IPS-15b (cell line): ENCODE results near the gene MRPL33.

ENCODE experiments used
- H3K27me3 ChIP-seq: one replicate; pipeline ENCODE4 v1.6.1; 2013; ENCODE audit warnings: low read length; ENCODE audit not compliant: control insufficient read depth, insufficient read depth
- H3K36me3 ChIP-seq: one replicate; pipeline ENCODE4 v1.6.1; 2013; ENCODE audit warnings: low read length; ENCODE audit not compliant: control insufficient read depth, insufficient read depth
- H3K4me1 ChIP-seq: one replicate; pipeline ENCODE4 v1.6.1; 2013; ENCODE audit warnings: mild to moderate bottlenecking, low read length; ENCODE audit not compliant: control insufficient read depth, insufficient read depth
- H3K4me3 ChIP-seq: one replicate; pipeline ENCODE4 v1.5.1; 2013; ENCODE audit warnings: low read depth, low read length
- H3K9ac ChIP-seq: one replicate; pipeline ENCODE4 v1.6.1; 2013; ENCODE audit warnings: low read depth, mild to moderate bottlenecking, low read length
- H3K9me3 ChIP-seq: one replicate; pipeline ENCODE4 v1.6.1; 2013; ENCODE audit warnings: mild to moderate bottlenecking, low read length; ENCODE audit not compliant: control insufficient read depth, insufficient read depth

The MRPL33 gene

DNA sequence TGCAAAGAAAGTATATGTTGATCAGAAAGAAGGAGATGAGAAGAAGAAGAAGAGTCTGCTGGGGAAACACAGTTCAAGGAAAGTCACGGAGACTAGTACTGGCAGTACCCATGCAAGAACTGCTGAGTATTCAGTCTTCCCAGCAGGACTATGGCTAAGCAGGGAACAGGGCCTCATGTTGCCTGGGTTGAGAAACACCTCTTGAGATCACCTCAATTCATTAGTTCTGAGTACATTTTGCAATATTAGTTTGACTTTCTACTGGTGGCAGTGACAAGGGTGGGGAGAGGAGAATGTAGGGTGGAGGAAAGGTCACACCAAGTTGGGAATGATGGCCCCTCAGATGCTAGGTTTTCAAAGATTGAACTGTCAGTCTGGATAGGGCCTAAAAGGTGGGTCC, 50.5 kb downstream of the MRPL33 start:
- no peaks in the 10 kb centered on the region for H3K27me3 ChIP-seq
- no peak overlapping the region for H3K4me3 ChIP-seq
- no peak overlapping the region for H3K9ac ChIP-seq
- H3K36me3 ChIP-seq: no peaks in the 10 kb centered on the region
- peaks cover 3% of the 10 kb centered on the region for H3K9me3 ChIP-seq
- H3K4me1 ChIP-seq: no peaks in the 10 kb centered on the region

DNA sequence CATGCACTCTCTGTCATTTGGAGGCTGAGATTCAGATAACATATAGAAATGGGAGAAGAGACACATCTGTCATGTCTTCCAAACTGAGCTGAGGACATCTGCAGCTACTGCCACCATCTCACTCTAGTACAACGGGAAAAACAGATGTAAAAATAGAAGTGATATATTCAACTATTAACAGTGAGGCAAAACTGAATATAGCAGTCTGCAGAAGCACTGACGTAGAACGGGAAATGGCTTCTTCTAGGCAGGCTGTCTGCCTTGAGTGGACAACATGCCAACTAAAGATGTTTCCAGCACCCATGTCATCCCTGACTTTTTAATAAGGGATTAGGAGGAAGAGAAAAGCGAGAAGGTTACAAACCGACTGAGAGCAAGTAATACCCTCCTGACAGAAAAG, 51.6 kb downstream of the MRPL33 start:
- H3K27me3 ChIP-seq: no peaks in the 10 kb centered on the region
- H3K4me3 ChIP-seq: no peak overlapping the region
- H3K9me3 ChIP-seq: peaks cover 3% of the 10 kb centered on the region
- H3K36me3 ChIP-seq: no peaks in the 10 kb centered on the region
- H3K4me1 ChIP-seq: no peaks in the 10 kb centered on the region
- H3K9ac ChIP-seq: no peak overlapping the region

GRCh38 chr2:27823569-27823968, 52.0 kb downstream of the MRPL33 start:
- Histone ChIP-seq H3K36me3 (no peaks in the 10 kb centered on the region), H3K4me1 (no peaks in the 10 kb centered on the region), H3K9me3 (peaks cover 3% of the 10 kb centered on the region), H3K4me3 (no peak overlapping the region), H3K27me3 (no peaks in the 10 kb centered on the region), H3K9ac (no peak overlapping the region)

- H3K9me3 ChIP-seq: peaks cover 3% of the 10 kb centered on the region
- no peak overlapping the region for H3K4me3 ChIP-seq
- H3K27me3 ChIP-seq: no peaks in the 10 kb centered on the region
- no peak overlapping the region for H3K9ac ChIP-seq
- H3K4me1 ChIP-seq: no peaks in the 10 kb centered on the region
- no peaks in the 10 kb centered on the region for H3K36me3 ChIP-seq
Observed at GRCh38 chr2:27824401-27824800, 52.9 kb downstream of the MRPL33 start.

DNA sequence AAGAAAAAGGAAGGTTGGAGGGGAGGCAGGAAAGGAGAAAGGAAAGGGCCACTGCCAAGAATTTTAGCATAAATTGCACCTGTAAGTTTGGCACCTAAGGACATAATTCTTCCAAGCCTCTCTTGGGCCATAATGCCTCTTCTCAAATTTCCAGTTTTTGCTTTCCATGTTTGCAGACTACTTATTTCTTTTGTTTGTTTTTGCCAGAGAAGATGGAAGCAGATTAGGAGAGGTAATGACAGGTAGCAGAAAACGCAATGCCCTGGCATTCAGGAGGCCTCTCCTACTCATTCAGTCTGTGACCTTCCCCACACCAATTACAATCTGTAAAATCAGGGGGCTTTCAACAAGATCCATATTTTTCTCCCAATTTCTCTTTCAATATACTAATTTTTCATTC, 56.8 kb downstream of the MRPL33 start:
- no peak overlapping the region for H3K4me3 ChIP-seq

More for the DNA sequence above, 56.8 kb downstream of the MRPL33 start:
- H3K9me3 ChIP-seq: peaks cover 3% of the 10 kb centered on the region
- H3K36me3 ChIP-seq: no peaks in the 10 kb centered on the region
- H3K4me1 ChIP-seq: no peaks in the 10 kb centered on the region
- H3K9ac ChIP-seq: no peak overlapping the region
- no peaks in the 10 kb centered on the region for H3K27me3 ChIP-seq
